Measurements from ENCODE around the gene LRFN4.

- TF ChIP-seq EZH2 (optimal IDR thresholded peaks at IDR 0.05; ENCODE audit: low read depth, low read length) (no peak), CTCF (IDR thresholded peaks at IDR 0.05; ENCODE audit: low read length) (peak; percentile 30)
Observed at GRCh38 chr11:66864924-66865697, 8.2 kb downstream of the LRFN4 start.
